BJ (cell line): ENCODE data around the gene NINL. TPM values are rescaled to one million over a fixed set of nuclear protein-coding genes. Genes with fewer than 3 reads are reported as not detected.
"Not testable (repeated sequence)": the region's sequence is repeated elsewhere in the genome, so short reads cannot be mapped to it uniquely, and the experiment has no call there.

ENCODE experiments used
- CTCF ChIA-PET: fragments of 350-600 bp; formaldehyde crosslinking; extraction: SDS; loops from one replicate; lab custom pipeline; 2021; ENCODE audit warnings: antibody characterized with exemption, inconsistent platforms; lab: Yijun Ruan, JAX
- POLR2A ChIA-PET: fragments of 300-600 bp; sonication (Branson Sonifier 250); formaldehyde crosslinking; extraction: SDS; loops from one replicate; lab custom pipeline; 2021; ENCODE audit warnings: antibody characterized with exemption; lab: Charles Lee
- DNase-seq: peaks from one replicate; pipeline ENCODE4 v3.0.0-alpha.2; 2011; ENCODE audit warnings: low read depth
- H3K27me3 ChIP-seq: 2 replicates; pipeline ENCODE4 v1.6.0; 2011; ENCODE audit warnings: low read length; ENCODE audit not compliant: control insufficient read depth, insufficient read depth
- H3K36me3 ChIP-seq: 2 replicates; pipeline ENCODE4 v1.5.1; 2011; ENCODE audit warnings: low read length; ENCODE audit not compliant: control insufficient read depth, insufficient read depth
- H3K4me3 ChIP-seq: 2 replicates; pipeline ENCODE4 v1.5.1; 2011; ENCODE audit warnings: low read depth, mild to moderate bottlenecking, control low read depth, low read length
- polyA plus RNA-seq: library from polyadenylated mRNA; depleted of rRNA; stranded (reverse); fragments of >200 nt; gene quantifications from 2 replicates; pipeline ENCODE4 v1.2.3, GENCODE V29; 2011
- TF ChIP-seq, protein P1 (sequence below): IDR thresholded peaks from 2 replicates; pipeline ENCODE4 v1.5.1; 2011; ENCODE audit warnings: low read depth, mild to moderate bottlenecking, control low read depth, inconsistent platforms, low read length, moderate library complexity; ENCODE audit not compliant: insufficient read depth

Gene NINL
- polyA plus RNA-seq, 1 experiment: 6.2 TPM

DNA sequence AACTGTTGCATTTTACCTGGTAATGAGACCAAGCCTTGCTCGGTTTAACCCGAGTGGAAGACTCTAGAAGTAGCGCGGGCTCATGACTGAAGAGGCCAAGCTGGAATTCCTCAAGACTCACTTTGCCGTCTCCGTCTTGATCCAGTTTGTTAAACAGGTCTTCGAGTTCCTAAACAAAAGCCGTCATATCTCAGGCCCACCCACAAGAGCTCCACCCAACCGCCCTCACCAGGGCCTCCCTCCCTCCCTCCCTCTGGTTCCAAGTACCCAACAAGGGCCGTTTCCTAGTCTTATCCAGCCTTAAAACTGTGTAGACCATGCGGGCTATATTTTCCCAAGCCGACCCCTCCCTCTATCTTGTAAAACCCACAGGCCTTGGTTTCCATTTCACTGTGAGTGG, 81.4 kb downstream of the NINL start:
- peaks cover 8% of the 10 kb centered on the region for H3K36me3 ChIP-seq
- ChIA-PET POLR2A (no interaction called here), CTCF (no interaction called here)
- H3K4me3 ChIP-seq: no peak overlapping the region
- TF ChIP-seq, protein P1, sequence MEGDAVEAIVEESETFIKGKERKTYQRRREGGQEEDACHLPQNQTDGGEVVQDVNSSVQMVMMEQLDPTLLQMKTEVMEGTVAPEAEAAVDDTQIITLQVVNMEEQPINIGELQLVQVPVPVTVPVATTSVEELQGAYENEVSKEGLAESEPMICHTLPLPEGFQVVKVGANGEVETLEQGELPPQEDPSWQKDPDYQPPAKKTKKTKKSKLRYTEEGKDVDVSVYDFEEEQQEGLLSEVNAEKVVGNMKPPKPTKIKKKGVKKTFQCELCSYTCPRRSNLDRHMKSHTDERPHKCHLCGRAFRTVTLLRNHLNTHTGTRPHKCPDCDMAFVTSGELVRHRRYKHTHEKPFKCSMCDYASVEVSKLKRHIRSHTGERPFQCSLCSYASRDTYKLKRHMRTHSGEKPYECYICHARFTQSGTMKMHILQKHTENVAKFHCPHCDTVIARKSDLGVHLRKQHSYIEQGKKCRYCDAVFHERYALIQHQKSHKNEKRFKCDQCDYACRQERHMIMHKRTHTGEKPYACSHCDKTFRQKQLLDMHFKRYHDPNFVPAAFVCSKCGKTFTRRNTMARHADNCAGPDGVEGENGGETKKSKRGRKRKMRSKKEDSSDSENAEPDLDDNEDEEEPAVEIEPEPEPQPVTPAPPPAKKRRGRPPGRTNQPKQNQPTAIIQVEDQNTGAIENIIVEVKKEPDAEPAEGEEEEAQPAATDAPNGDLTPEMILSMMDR: no peak
- no peaks in the 10 kb centered on the region for H3K27me3 ChIP-seq
- DNase-seq: no peak

DNA sequence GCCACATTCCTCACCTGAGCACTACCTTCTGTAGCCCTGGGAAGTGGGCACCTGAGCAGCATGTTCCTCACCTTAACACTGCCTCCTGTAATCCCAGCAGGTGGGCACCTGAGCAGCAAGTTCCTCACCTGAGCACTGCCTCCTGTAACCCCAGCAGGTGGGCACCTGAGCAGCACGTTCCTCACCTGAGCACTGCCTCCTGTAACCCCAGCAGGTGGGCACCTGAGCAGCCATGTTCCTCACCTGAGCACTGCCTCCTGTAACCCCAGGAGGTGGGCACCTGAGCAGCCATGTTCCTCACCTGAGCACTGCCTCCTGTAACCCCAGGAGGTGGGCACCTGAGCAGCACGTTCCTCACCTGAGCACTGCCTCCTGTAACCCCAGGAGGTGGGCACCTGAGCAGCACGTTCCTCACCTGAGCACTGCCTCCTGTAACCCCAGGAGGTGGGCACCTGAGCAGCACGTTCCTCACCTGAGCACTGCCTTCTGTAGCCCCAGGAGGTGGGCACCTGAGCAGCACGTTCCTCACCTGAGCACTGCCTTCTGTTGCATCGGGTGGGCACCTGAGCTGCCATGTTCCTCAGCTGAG, 82.2 kb downstream of the NINL start:
- H3K36me3 ChIP-seq, H3K27me3 ChIP-seq, POLR2A ChIA-PET, CTCF ChIA-PET, H3K4me3 ChIP-seq, DNase-seq: not testable (repeated sequence)

DNA sequence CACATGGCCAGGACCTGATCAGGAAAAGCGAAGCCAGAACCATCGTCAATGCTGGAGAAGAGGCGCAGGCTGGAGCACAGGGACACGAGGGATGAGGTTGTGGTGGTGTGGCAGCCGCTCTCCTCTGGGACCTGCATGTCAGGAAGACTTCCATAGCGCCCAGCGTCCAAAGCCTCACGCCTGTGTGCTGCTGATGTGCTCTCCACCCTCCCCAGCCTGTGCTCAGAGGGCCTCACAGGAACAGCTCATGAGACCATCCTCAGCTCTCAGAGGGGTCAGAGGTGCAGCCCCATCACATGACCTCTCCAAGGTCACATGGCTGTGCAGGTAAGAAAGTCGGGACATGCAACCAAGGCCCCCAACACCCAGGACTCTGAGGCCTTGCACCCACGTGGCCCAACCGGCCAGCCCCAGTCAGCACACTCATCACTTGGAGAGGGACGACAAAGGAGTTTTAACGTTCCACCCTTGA, 84.4 kb downstream of the NINL start:
- no peak overlapping the region for H3K4me3 ChIP-seq
- no peaks in the 10 kb centered on the region for H3K27me3 ChIP-seq
- H3K36me3 ChIP-seq: peaks cover 9% of the 10 kb centered on the region
- CTCF ChIA-PET: no interaction called here
- POLR2A ChIA-PET: no interaction called here
- TF ChIP-seq, protein P1: no peak
- no peak for DNase-seq

DNA sequence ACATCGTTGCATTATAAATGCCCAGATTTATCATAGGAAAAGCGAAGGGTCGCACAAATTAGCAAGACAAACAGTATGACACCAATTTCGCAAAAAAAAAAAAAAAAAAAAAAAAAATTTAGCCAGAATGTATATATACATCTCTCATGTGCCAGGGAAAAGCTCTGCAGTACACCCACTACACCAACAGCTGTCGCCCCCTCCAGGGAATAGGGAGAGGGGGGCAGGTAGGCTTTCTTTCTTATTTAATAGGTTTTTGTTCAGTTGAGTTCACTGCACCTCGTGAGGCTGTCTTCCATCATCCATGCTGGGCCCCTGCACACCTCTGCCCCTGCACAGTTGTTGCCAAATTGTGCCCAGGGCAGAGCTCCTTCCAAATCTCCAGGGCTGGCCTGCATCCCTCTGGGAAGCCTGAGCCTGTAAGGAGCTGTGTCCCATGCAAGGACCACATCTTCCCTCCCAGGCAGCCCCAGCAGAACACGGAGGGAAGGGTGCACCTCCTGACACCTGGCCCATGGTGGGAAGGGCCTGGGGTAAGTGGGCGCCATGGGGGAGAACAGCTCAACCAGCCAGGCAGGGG, 85.4 kb downstream of the NINL start:
- CTCF ChIA-PET: no interaction called here
- no peak for DNase-seq
- TF ChIP-seq, protein P1: no peak
- POLR2A ChIA-PET: no interaction called here
- peaks cover 9% of the 10 kb centered on the region for H3K36me3 ChIP-seq
- H3K27me3 ChIP-seq: no peaks in the 10 kb centered on the region
- H3K4me3 ChIP-seq: no peak overlapping the region

DNA sequence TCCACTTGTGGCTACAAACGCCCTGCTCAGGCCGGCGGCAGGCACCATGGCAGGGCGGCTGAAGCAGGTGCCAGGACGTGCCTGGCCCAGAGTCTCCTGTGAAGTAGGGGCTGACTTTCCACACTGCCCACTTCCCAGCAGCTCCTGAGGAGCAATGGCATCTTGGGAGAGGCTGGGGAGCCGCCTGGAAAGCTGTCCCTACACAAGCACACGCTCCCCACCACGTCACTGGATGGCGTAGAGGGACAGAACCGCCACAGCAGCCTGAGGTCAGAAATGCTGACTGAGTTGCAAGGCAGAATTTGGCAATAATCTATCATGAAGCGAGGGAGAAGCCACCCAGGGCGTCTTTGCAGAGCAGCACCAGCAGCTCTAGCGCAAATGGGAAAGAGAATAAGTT, 86.3 kb downstream of the NINL start:
- Histone ChIP-seq H3K27me3 (no peaks in the 10 kb centered on the region), H3K4me3 (no peak overlapping the region), H3K36me3 (peaks cover 8% of the 10 kb centered on the region)
- TF ChIP-seq, protein P1: no peak
- no peak for DNase-seq
- CTCF ChIA-PET: no interaction called here
- POLR2A ChIA-PET: no interaction called here

DNA sequence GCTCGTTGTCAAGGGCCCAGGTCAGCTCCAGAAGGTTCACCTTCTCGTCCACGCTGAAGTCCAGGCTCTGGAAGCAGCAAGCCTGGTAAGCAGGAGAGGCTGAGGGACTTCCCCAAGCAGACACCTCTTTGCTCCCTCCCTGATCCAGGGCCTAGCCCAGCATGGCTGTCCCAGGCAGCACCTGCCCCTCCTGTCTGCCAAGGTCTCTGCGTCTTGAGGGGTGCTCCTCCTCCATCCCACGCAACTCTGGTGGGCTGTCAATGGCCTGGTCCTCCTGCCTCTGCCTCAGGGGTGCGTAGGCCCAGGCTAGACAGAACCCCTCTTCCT, 87.1 kb downstream of the NINL start:
- ChIA-PET CTCF (no interaction called here), POLR2A (no interaction called here)
- TF ChIP-seq, protein P1: no peak
- H3K36me3 ChIP-seq: peaks cover 4% of the 10 kb centered on the region; the same call in 1 of the 2 replicates
- DNase-seq: no peak
- H3K27me3 ChIP-seq: no peaks in the 10 kb centered on the region
- H3K4me3 ChIP-seq: no peak overlapping the region
